NCI-H2029 (cell line): ENCODE measurements around the gene RNASET2.
"Not testable (repeated sequence)": the region's sequence is repeated elsewhere in the genome, so short reads cannot be mapped to it uniquely, and the experiment has no call there.

Experiments used
- DNase-seq: peaks from one replicate; lab custom pipeline; 2025; lab: John Stamatoyannopoulos, UW

RNASET2 gene

DNA sequence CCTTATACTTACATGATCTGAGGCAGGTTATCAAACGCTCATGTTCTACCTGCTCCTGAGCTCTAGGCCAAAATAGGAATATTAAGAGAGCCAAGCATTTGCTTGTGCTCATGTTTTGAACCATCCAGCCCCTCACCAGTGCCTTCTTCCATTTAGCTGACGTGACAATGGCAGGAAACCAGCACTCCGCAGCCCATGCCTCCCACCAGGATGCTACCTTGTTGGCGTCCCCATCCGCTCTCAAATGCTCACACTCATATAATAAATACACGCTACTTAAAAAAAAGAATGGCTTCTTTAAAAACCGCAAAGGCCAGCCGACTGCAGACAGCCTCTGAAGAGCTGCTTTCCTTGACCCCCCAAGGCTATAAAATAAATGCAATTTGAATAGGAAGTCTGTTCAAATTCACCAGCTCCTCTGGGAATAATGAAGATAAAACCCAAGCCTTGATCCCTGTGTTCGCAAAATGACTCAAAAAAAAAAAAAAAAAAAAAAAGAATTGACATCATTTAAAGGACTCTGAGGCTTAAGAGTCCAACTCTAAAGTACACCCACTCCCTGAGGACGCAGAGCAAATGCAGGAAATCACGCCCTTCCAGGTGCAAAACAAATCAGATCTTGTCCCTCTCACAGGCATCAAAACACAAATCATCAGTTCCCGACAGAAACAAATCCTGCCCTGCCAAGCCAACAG, 29.0 kb downstream of the RNASET2 start:
- no peak for DNase-seq

DNA sequence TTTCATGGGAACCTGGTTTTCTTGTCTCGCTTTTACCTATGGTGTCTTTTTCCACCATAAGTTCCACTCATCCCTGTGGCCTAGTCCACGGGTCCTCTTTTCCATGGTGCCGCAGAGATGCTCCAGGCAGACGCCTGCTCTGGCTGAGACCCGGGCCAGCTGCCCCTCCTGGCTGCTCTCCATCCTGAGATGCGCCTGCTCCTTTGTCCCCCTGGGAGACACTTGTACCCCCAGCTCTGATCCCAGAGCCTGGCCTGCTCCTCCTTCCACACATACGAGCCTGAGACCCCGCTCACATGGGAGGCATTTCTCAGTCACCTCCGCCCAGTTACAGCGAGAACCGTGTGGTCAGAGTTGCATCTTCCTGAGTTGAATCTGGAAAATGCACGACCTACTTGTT, 29.6 kb downstream of the RNASET2 start:
- no peak for DNase-seq

GRCh38 chr6:166925141-166925996, 31.0 kb downstream of the RNASET2 start:
- no peak for DNase-seq

- DNase-seq = no peak
Observed at GRCh38 chr6:166924531-166924930, 31.8 kb downstream of the RNASET2 start.

DNA sequence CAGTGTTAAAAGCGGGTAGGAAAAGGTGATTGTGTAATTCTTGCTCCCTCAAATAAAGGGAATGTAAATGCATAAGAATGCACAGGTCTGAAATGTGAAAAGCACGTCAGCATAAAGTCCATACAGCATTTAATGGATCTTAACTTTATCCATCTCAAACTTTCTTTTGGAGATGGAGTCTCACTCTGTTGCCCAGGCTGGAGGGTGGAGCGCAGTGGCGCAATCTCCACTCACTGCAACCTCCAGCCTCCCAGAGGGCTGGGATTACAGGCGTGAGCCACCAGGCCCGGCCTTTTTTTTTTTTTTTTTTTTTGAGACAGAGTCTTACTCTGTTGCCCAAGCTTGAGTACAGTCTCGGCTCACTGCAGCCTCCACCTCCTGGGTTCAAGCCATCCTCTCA, 33.4 kb downstream of the RNASET2 start:
- no peak for DNase-seq

GRCh38 chr6:166921570-166921969, 34.8 kb downstream of the RNASET2 start:
- DNase-seq = no peak

DNA sequence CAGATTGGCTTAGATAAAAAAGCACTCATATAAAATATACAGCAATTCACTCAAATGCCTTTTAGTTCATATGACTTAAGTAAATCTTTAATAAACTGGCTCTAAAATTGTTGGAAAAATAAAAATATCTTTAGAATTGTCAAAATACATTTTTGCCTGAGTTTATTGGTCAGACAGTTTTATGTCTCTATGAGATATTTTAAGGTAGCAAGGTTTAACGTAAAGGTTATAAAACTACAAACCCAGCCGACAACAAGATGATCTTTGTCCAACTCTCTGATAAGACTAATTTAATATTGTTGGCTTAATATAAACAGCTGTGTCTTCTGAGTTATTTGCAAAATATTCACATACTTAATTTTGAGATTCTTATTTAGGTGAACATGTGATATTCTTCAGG, 39.5 kb downstream of the RNASET2 start:
- DNase-seq = no peak

- not testable (repeated sequence) for DNase-seq
Observed at GRCh38 chr6:166915484-166915883, 40.9 kb downstream of the RNASET2 start.

DNA sequence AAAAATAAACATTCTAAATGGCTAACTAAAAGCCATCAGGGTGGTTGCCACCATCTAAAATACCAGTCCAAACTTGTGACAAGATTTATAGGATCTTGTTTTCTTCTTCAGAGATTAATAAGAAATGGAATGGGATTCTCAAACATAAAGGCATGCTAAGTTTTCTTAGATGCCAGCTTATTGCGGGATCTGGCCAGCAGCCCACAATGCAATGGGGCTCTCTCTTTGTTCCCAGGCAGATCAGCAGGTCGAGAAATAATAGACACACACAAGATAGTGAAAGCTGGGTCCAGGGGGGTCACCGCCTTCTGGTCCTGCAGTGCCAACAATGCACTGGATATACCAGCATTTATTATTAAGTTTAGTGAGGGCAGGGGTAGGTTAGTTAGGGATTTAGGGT, 41.4 kb downstream of the RNASET2 start:
- not testable (repeated sequence) for DNase-seq

GRCh38 chr6:166911248-166911677, 45.1 kb downstream of the RNASET2 start:
- DNase-seq = no peak

- no peak for DNase-seq
Observed at GRCh38 chr6:166910601-166911000, 45.7 kb downstream of the RNASET2 start.

DNA sequence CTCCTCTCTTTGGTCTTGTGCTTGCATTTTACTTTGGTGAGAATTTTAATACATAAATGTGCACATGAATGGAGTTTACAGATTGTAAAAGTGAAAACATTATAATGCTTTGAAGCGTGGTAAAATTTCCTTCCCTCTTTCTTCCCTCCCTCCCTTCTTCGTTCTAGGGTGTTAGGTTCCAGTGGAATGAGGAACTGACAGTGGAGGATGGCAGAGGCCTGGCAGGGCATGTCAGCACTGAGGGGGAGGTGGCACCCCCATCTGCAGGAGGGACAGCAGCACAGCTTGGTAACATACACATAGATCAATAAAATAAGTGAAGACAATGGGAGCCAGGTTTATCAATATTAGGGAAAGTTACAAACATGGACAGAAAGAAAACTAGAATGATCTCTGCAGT, 47.5 kb downstream of the RNASET2 start:
- DNase-seq = no peak

GRCh38 chr6:166907871-166908806, 48.2 kb downstream of the RNASET2 start:
- DNase-seq = no peak

DNA sequence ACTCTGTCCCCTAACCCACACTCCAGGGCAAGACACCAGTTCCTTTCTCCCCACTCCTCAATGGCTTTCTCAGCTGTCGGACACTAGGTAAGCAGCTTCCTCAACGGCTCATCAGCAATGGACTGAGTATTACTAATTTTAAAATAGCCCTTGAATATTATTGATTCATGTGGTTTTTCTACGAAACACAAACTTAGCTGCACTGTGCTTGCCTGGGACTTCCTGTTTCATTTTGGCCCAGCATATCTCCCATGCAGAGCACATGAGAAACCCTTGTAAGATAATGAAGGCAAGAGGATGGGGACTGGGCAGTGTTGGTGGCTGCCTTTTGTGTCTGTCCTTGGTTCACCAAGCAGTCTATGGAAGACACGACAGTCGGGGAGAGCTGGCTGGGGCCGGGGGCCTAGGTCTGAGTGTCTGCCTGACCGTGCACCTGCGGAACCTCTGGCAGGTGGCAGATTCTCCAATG, 48.9 kb downstream of the RNASET2 start:
- DNase-seq = no peak

DNA sequence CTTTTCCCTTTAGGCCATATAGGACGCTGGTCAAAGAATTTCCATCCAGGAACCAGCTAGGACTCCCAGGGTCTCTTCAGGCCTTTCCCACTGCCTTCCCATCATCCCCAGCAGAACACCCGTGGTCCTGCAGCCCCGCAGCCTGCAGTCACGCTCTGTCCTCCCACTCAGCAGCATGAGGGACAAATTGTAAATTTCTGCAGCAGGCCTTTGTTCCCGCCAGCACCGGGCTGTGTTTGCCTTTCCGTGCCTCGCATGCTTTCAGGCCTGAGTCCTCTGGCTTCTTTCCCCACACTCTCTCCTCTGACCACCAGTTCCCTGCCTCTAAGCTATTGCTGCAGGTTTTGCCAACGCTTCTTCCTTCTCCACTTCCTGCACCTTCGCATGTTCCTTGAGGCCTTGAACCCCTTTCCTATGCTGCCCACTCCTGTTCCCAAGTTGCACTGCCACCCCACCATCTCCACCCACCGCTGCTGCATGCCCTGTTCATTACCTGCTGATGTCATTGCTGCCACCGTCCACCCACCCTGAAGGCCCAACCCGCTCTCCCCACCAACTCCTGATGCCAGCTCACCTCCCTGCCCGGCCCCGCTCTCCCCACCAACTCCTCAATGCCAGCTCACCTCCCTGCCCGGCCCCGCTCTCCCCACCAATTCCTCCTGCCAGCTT, 49.8 kb downstream of the RNASET2 start:
- DNase-seq = no peak

DNA sequence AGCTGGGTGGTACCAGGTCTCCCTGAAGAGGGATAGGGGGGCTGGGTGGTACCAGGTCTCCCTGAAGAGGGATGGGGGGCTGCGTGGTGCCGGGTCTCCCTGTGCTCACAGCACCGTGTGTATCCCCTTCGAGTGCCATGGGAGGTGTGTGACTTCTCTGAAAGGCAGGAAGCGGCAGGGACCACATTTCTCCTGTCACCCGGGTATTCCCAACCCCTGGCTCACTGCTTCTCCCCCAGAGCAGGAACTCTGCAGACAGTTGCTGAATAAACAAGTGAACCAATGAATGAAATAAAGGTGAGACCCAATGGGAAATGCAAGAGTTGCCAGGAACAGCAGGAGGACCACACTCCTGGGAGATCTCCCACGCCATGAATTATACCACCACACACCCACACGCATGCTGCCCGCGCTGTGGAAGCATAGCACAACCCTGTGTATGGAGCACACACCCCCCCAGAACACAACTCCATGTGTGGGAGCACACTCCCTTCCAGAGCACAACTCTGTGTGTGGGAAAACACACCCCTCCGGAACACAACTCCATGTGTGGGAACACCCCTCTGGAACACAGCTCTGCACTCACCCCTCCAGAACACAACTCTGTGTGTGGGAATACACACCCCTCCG, 50.7 kb downstream of the RNASET2 start:
- DNase-seq = no peak

- DNase-seq = no peak
Observed at GRCh38 chr6:166905013-166905412, 51.3 kb downstream of the RNASET2 start.

DNA sequence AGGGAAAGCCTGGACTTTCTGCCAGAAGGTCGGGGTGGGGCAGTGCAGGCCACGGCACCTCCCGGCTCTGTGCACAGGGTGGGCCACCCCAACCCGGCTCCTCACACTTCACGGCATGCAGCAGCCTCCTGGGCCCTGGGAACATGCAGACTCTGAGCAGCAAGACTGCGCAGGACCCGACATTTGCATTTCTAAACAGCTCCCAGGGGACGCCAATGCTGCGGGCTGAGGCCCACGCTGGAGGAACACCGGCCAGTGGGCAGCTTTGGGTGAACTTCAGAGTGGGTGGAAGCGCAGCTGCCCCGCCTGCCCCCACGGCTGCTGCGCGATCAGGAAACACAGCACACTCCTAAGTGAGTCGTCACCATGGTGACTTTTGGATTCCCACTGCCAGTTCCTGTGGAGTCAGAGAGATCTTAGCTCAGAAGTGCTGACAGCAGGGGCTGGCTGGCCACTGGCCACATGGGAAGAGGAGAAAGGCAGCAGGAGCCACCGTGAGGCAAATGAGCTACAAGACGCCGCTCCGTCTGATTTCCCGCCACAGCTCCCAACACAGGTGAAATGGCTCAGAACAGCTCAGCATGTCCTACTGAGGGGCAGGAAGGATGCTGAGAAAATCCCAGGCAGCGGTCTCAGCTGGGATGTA, 52.1 kb downstream of the RNASET2 start:
- DNase-seq = no peak

GRCh38 chr6:166903500-166903899, 52.9 kb downstream of the RNASET2 start:
- no peak for DNase-seq

- no peak for DNase-seq
Observed at GRCh38 chr6:166903027-166903426, 53.3 kb downstream of the RNASET2 start.
